ENCODE results near the gene UMPS.

- TF ChIP-seq YY1 (tag by site-specific recombination; IDR thresholded peaks at IDR 0.05): no peak
- no peak for TF ChIP-seq ZFP37 (tag by site-specific recombination; IDR thresholded peaks at IDR 0.05)
- TF ChIP-seq ZNF555 (tag by site-specific recombination; conservative IDR thresholded peaks at IDR 0.05): no peak
- TF ChIP-seq, protein P1, sequence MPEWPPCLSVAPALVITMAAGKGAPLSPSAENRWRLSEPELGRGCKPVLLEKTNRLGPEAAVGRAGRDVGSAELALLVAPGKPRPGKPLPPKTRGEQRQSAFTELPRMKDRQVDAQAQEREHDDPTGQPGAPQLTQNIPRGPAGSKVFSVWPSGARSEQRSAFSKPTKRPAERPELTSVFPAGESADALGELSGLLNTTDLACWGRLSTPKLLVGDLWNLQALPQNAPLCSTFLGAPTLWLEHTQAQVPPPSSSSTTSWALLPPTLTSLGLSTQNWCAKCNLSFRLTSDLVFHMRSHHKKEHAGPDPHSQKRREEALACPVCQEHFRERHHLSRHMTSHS (tag by site-specific recombination; IDR thresholded peaks at IDR 0.05): no peak
- TF ChIP-seq TCF7L2 (IDR thresholded peaks at IDR 0.05; ENCODE audit: borderline replicate concordance, low read depth, low read length): no peak
- TF ChIP-seq, protein P2, sequence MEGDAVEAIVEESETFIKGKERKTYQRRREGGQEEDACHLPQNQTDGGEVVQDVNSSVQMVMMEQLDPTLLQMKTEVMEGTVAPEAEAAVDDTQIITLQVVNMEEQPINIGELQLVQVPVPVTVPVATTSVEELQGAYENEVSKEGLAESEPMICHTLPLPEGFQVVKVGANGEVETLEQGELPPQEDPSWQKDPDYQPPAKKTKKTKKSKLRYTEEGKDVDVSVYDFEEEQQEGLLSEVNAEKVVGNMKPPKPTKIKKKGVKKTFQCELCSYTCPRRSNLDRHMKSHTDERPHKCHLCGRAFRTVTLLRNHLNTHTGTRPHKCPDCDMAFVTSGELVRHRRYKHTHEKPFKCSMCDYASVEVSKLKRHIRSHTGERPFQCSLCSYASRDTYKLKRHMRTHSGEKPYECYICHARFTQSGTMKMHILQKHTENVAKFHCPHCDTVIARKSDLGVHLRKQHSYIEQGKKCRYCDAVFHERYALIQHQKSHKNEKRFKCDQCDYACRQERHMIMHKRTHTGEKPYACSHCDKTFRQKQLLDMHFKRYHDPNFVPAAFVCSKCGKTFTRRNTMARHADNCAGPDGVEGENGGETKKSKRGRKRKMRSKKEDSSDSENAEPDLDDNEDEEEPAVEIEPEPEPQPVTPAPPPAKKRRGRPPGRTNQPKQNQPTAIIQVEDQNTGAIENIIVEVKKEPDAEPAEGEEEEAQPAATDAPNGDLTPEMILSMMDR (tag by site-specific recombination; IDR thresholded peaks at IDR 0.05): no peak
- no peak for TF ChIP-seq ZNF138 (tag by site-specific recombination; IDR thresholded peaks at IDR 0.05; ENCODE audit: borderline replicate concordance)
- TF ChIP-seq REPIN1 (tag by site-specific recombination; IDR thresholded peaks at IDR 0.05; ENCODE audit: low read depth): no peak
- TF ChIP-seq, protein P3, sequence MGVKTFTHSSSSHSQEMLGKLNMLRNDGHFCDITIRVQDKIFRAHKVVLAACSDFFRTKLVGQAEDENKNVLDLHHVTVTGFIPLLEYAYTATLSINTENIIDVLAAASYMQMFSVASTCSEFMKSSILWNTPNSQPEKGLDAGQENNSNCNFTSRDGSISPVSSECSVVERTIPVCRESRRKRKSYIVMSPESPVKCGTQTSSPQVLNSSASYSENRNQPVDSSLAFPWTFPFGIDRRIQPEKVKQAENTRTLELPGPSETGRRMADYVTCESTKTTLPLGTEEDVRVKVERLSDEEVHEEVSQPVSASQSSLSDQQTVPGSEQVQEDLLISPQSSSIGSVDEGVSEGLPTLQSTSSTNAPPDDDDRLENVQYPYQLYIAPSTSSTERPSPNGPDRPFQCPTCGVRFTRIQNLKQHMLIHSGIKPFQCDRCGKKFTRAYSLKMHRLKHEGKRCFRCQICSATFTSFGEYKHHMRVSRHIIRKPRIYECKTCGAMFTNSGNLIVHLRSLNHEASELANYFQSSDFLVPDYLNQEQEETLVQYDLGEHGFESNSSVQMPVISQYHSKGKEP (tag by site-specific recombination; IDR thresholded peaks at IDR 0.05): no peak
- TF ChIP-seq ZSCAN30 (tag by site-specific recombination; IDR thresholded peaks at IDR 0.05): no peak
These were observed 58.0 kb downstream of the UMPS start for GRCh38 chr3:124788254-124788745.

Data from HEK293 (cell line).